ENCODE measurements around the gene SLC23A1.

DNA sequence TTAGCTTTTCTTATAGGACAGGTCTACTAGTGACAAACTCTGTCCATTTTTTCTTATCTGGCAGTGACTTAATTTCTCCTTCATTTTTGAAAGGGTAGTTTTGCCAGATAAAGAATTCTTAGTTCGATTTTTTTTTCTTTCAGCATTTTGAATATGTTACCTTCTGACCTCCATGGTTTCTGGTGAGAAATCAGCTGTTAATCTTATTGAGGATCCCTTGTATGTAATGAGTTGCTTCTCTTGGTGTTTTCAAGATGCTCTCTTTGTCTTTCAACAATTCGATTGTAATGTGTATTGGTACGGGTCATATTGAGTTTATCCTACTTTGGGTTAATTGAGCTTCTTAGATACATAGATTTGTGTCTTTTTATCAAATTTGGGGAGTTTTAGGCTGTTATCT lies 28.9 kb downstream of the SLC23A1 start:
- TF ChIP-seq GLIS3 (CRISPR knock-in tag; IDR thresholded peaks at IDR 0.05) (no peak), ARNTL (CRISPR knock-in tag; IDR thresholded peaks at IDR 0.05; ENCODE audit: borderline replicate concordance, low read depth) (no peak), BACH2 (CRISPR knock-in tag; IDR thresholded peaks at IDR 0.05; ENCODE audit: borderline replicate concordance) (no peak), RARB (CRISPR knock-in tag; IDR thresholded peaks at IDR 0.05) (no peak), PATZ1 (CRISPR knock-in tag; IDR thresholded peaks at IDR 0.05; ENCODE audit: borderline replicate concordance) (no peak), ZNF70 (CRISPR knock-in tag; IDR thresholded peaks at IDR 0.05) (no peak)
- TF ChIP-seq, protein P1, sequence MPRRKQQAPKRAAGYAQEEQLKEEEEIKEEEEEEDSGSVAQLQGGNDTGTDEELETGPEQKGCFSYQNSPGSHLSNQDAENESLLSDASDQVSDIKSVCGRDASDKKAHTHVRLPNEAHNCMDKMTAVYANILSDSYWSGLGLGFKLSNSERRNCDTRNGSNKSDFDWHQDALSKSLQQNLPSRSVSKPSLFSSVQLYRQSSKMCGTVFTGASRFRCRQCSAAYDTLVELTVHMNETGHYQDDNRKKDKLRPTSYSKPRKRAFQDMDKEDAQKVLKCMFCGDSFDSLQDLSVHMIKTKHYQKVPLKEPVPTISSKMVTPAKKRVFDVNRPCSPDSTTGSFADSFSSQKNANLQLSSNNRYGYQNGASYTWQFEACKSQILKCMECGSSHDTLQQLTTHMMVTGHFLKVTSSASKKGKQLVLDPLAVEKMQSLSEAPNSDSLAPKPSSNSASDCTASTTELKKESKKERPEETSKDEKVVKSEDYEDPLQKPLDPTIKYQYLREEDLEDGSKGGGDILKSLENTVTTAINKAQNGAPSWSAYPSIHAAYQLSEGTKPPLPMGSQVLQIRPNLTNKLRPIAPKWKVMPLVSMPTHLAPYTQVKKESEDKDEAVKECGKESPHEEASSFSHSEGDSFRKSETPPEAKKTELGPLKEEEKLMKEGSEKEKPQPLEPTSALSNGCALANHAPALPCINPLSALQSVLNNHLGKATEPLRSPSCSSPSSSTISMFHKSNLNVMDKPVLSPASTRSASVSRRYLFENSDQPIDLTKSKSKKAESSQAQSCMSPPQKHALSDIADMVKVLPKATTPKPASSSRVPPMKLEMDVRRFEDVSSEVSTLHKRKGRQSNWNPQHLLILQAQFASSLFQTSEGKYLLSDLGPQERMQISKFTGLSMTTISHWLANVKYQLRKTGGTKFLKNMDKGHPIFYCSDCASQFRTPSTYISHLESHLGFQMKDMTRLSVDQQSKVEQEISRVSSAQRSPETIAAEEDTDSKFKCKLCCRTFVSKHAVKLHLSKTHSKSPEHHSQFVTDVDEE (CRISPR knock-in tag; IDR thresholded peaks at IDR 0.05): no peak
